Measurements from ENCODE around the gene ATAD2B. TPM values are rescaled to one million over a fixed set of nuclear protein-coding genes. Genes with fewer than 3 reads are reported as not detected.

Gene ATAD2B
- total and polyA plus RNA-seq, 12 donors: 3.4 to 26.7 (median 13.8) TPM

GRCh38 chr2:23828986-23829385, 97.9 kb downstream of the ATAD2B start:
- Histone ChIP-seq H3K4me3 (no peak overlapping the region), H3K27me3 (no peaks in the 10 kb centered on the region), H3K4me1 (replicated peaks in 1 of 2) (no peaks in the 10 kb centered on the region), H3K9me3 (replicated peaks in 1 of 3) (no peaks in the 10 kb centered on the region), H3K27ac (no peak overlapping the region), H3K36me3 (replicated peaks in 1 of 2) (peaks cover 0 to 5% of the 10 kb centered on the region in 2 donors)
- intact Hi-C loops (cut with DNase I): loop anchor here (10.0 kb wide), 1 partner anchor 256 kb away; the partner anchor contains the start of gene TP53I3 (in 2 of the 2)
- no peak for DNase-seq
- TF ChIP-seq POLR2A (IDR thresholded peaks at IDR 0.05) (no peak), CTCF (IDR thresholded peaks at IDR 0.05) (no peak)
- 92 to 100% (median 96%) methylated on average over 1 of the region's 1 CpG for WGBS, 4 donors

GRCh38 chr2:23828256-23828980, 98.5 kb downstream of the ATAD2B start:
- Histone ChIP-seq H3K27me3 (no peaks in the 10 kb centered on the region), H3K4me1 (replicated peaks in 1 of 2) (no peaks in the 10 kb centered on the region), H3K36me3 (replicated peaks in 1 of 2) (peaks cover 0 to 5% of the 10 kb centered on the region in 2 donors), H3K4me3 (no peak overlapping the region), H3K9me3 (replicated peaks in 1 of 3) (no peaks in the 10 kb centered on the region), H3K27ac (no peak overlapping the region)
- intact Hi-C loops (cut with DNase I): loop anchor here (10.0 kb wide), 1 partner anchor 256 kb away; the partner anchor contains the start of gene TP53I3 (in 2 of the 2)
- TF ChIP-seq POLR2A (IDR thresholded peaks at IDR 0.05) (no peak), CTCF (IDR thresholded peaks at IDR 0.05) (no peak)
- no peak for DNase-seq
- 78 to 93% (median 80%) methylated on average over 1 of the region's 1 CpG for WGBS, 4 donors

GRCh38 chr2:23827287-23827686, 99.6 kb downstream of the ATAD2B start:
- Histone ChIP-seq H3K27me3 (no peaks in the 10 kb centered on the region), H3K36me3 (replicated peaks in 1 of 2) (peaks cover 0 to 5% of the 10 kb centered on the region in 2 donors), H3K4me1 (replicated peaks in 1 of 2) (no peaks in the 10 kb centered on the region), H3K9me3 (replicated peaks in 1 of 3) (no peaks in the 10 kb centered on the region), H3K27ac (no peak overlapping the region), H3K4me3 (no peak overlapping the region)
- WGBS, 4 donors: 90 to 96% (median 93%) methylated on average over 1 of the region's 1 CpG
- no peak for DNase-seq
- intact Hi-C loops (cut with DNase I): loop anchor here (10.0 kb wide), 1 partner anchor 258 kb away; the partner anchor contains the start of gene TP53I3 (in 2 of the 2)
- TF ChIP-seq CTCF (IDR thresholded peaks at IDR 0.05) (no peak), POLR2A (IDR thresholded peaks at IDR 0.05) (no peak)

- no peak for DNase-seq
- peaks cover 0 to 8% of the 10 kb centered on the region in 2 donors for H3K36me3 ChIP-seq (replicated peaks in 1 of 2)
- intact Hi-C loops (cut with DNase I): loop anchor here (10.0 kb wide), 1 partner anchor 258 kb away; the partner anchor contains the start of gene TP53I3 (in 2 of the 2)
- no peak for TF ChIP-seq CTCF (IDR thresholded peaks at IDR 0.05)
- no peak for TF ChIP-seq POLR2A (IDR thresholded peaks at IDR 0.05)
- H3K4me3 ChIP-seq: no peak overlapping the region
- H3K27ac ChIP-seq: no peak overlapping the region
- H3K9me3 ChIP-seq (replicated peaks in 1 of 3): no peaks in the 10 kb centered on the region
- no peaks in the 10 kb centered on the region for H3K27me3 ChIP-seq
- WGBS, 4 donors: 82 to 85% (median 84%) methylated on average over 3 of the region's 3 CpGs
- no peaks in the 10 kb centered on the region for H3K4me1 ChIP-seq (replicated peaks in 1 of 2)
Measured at GRCh38 chr2:23826771-23827170, 100.2 kb downstream of the ATAD2B start.
